SK-N-SH (cell line): Measurements from ENCODE around the gene ARMC3. TPM values are rescaled to one million over a fixed set of nuclear protein-coding genes. Genes with fewer than 3 reads are reported as not detected.

Experiments used
- CTCF ChIA-PET: fragments of 300-600, 350-600 bp; formaldehyde crosslinking; extraction: SDS; loops from one replicate; lab custom pipeline; 2021; lab: Yijun Ruan, JAX
- POLR2A ChIA-PET: fragments of 350-600 bp; sonication (Branson Sonifier 250); formaldehyde crosslinking; extraction: SDS; loops from one replicate; lab custom pipeline; 2020; ENCODE audit warnings: antibody characterized with exemption, inconsistent platforms; lab: Yijun Ruan, JAX
- DNase-seq: peaks from one replicate; pipeline ENCODE4 v3.0.0; 2012
- H2AFZ ChIP-seq: fragments of 200-600 bp; sonication (generic); 2 replicates; pipeline ENCODE4 v1.8.1; 2016; ENCODE audit warnings: antibody characterized with exemption, mild to moderate bottlenecking, low read depth
- H3F3A ChIP-seq: fragments of 200-600 bp; sonication (generic); replicated peaks from 2 replicates; pipeline ENCODE3; 2016; ENCODE audit warnings: antibody characterized with exemption, mild to moderate bottlenecking; ENCODE audit not compliant: insufficient read depth
- H3K27ac ChIP-seq, 2 experiments: fragments of 200-500 bp in 1 of 2; fragments of 200-600 bp in 1 of 2; sonication (Bioruptor generic) in 1 of 2; sonication (generic), shearing (Covaris generic) in 1 of 2; 2 replicates each; pipeline versions ENCODE4 v1.5.1 to v1.6.1; 2014 to 2016; ENCODE audit warnings: low read depth in 2 of 2, inconsistent platforms in 1 of 2, low read length in 1 of 2, mild to moderate bottlenecking in 1 of 2, mixed read lengths in 1 of 2
- H3K27me3 ChIP-seq: fragments of 200-600 bp; sonication (generic), shearing (Covaris generic); 2 replicates; pipeline ENCODE4 v1.6.1; 2016; ENCODE audit warnings: mixed run types; ENCODE audit not compliant: insufficient read depth
- H3K36me3 ChIP-seq, 2 experiments: fragments of 200-500 bp in 1 of 2; fragments of 200-600 bp in 1 of 2; sonication (Bioruptor generic) in 1 of 2; sonication (generic) in 1 of 2; replicated peaks in 1 of 2; 2 replicates each; pipeline versions ENCODE3 to v1.5.1; 2014 to 2016; ENCODE audit warnings: low read length in 1 of 2, mild to moderate bottlenecking in 1 of 2; ENCODE audit not compliant: insufficient read depth in 2 of 2, control insufficient read depth in 1 of 2
- H3K4me1 ChIP-seq, 2 experiments: fragments of 200-500 bp in 1 of 2; fragments of 200-600 bp in 1 of 2; sonication (Bioruptor generic) in 1 of 2; sonication (generic), shearing (Covaris generic) in 1 of 2; 2 replicates each; pipeline versions ENCODE4 v1.5.1 to v1.6.1; 2014 to 2016; ENCODE audit warnings: low read depth in 1 of 2, low read length in 1 of 2, mixed run types in 1 of 2; ENCODE audit not compliant: insufficient read depth in 2 of 2, control insufficient read depth in 1 of 2
- H3K4me2 ChIP-seq: fragments of 200-600 bp; sonication (generic), shearing (Covaris generic); 2 replicates; pipeline ENCODE4 v1.6.1; 2017; ENCODE audit warnings: mixed run types
- H3K4me3 ChIP-seq, 2 experiments: fragments of 200-500 bp in 1 of 2; fragments of 200-600 bp in 1 of 2; sonication (Bioruptor generic) in 1 of 2; sonication (generic), shearing (Covaris generic) in 1 of 2; 2 replicates each; pipeline versions ENCODE4 v1.5.1 to v1.8.1; 2014 to 2016; ENCODE audit warnings: low read depth in 2 of 2, inconsistent platforms in 1 of 2, low read length in 1 of 2, mild to moderate bottlenecking in 1 of 2, mixed read lengths in 1 of 2, moderate library complexity in 1 of 2
- H3K79me2 ChIP-seq: fragments of 200-600 bp; sonication (generic); 2 replicates; pipeline ENCODE4 v1.8.1; 2017; ENCODE audit warnings: mild to moderate bottlenecking; ENCODE audit not compliant: insufficient read depth
- H3K9ac ChIP-seq: fragments of 200-600 bp; sonication (generic); 2 replicates; pipeline ENCODE4 v1.6.1; 2017; ENCODE audit warnings: mixed run types
- H3K9me2 ChIP-seq: fragments of 200-600 bp; sonication (generic); 2 replicates; pipeline ENCODE4 v1.6.1; 2017; ENCODE audit warnings: mixed run types
- H3K9me3 ChIP-seq: fragments of 200-600 bp; sonication (generic); 2 replicates; pipeline ENCODE4 v1.6.1; 2017; ENCODE audit warnings: mixed run types, mild to moderate bottlenecking, moderate library complexity
- H4K20me1 ChIP-seq: fragments of 200-600 bp; sonication (generic); 2 replicates; pipeline ENCODE4 v1.6.1; 2017; ENCODE audit warnings: mild to moderate bottlenecking, mixed run types; ENCODE audit not compliant: insufficient read depth
- CHD2 ChIP-seq: fragments of 150-350 bp; IDR thresholded peaks from 2 replicates; pipeline ENCODE4 v1.6.1; 2018; ENCODE audit warnings: low read length; ENCODE audit not compliant: partially characterized antibody
- FOSL2 ChIP-seq: IDR thresholded peaks from 2 replicates; pipeline ENCODE4 v1.4.0; 2012; ENCODE audit warnings: low read depth, mild to moderate bottlenecking, moderate library complexity, borderline replicate concordance
- FOXJ3 ChIP-seq: sonication (generic); formaldehyde crosslinking; IDR thresholded peaks from 2 replicates; pipeline ENCODE4 v1.5.1; 2020; ENCODE audit warnings: mild to moderate bottlenecking, missing genetic modification reagents
- IRF3 ChIP-seq: fragments of 150-350 bp; IDR thresholded peaks from 2 replicates; pipeline ENCODE4 v1.6.1; 2016; ENCODE audit warnings: mild to moderate bottlenecking, low read depth, low read length
- JUND ChIP-seq: IDR thresholded peaks from 2 replicates; pipeline ENCODE4 v1.4.0; 2012
- MAX ChIP-seq: IDR thresholded peaks from 2 replicates; pipeline ENCODE4 v1.4.0; 2012; ENCODE audit warnings: low read depth
- POLR2AphosphoS5 ChIP-seq: IDR thresholded peaks from 2 replicates; pipeline ENCODE4 v1.6.1; 2012; ENCODE audit warnings: low read depth, low read length
- RAD21 ChIP-seq: IDR thresholded peaks from 2 replicates; pipeline ENCODE4 v1.6.1; 2012; ENCODE audit warnings: mild to moderate bottlenecking, low read length
- REST ChIP-seq: IDR thresholded peaks from 2 replicates; pipeline ENCODE4 v1.6.1; 2012; ENCODE audit warnings: mild to moderate bottlenecking, low read depth, low read length, moderate library complexity
- RFX5 ChIP-seq: IDR thresholded peaks from 2 replicates; pipeline ENCODE4 v1.6.1; 2012; ENCODE audit warnings: mild to moderate bottlenecking, improper control_type of control experiment, low read length
- RXRA ChIP-seq: IDR thresholded peaks from 2 replicates; pipeline ENCODE4 v1.4.0; 2012; ENCODE audit warnings: low read depth, mild to moderate bottlenecking, borderline replicate concordance
- SMC3 ChIP-seq: IDR thresholded peaks from 2 replicates; pipeline ENCODE4 v1.6.1; 2012; ENCODE audit warnings: low read depth, low read length, improper control_type of control experiment
- USF1 ChIP-seq: IDR thresholded peaks from 2 replicates; pipeline ENCODE4 v1.4.0; 2012; ENCODE audit warnings: low read depth, borderline replicate concordance
- ZBTB33 ChIP-seq: IDR thresholded peaks from 2 replicates; pipeline ENCODE4 v1.4.0; 2012; ENCODE audit warnings: low read depth, borderline replicate concordance
- WGBS: methylation state at CpG from one replicate; pipeline ENCODE4 v1.1.6; 2017; ENCODE audit warnings: low lambda C conversion rate; 5-methylcytosine and 5-hydroxymethylcytosine counted together
- polyA plus RNA-seq, 3 experiments: library from polyadenylated mRNA; depleted of rRNA; stranded (reverse); fragments of >200 nt; gene quantifications; 2 replicates each; pipeline ENCODE4 v1.2.3, GENCODE V29; 2012
- TF ChIP-seq, protein P1 (sequence below): fragments of 200-600 bp; sonication (generic); IDR thresholded peaks from 2 replicates; pipeline ENCODE4 v1.6.1; 2017; ENCODE audit warnings: antibody characterized with exemption, mild to moderate bottlenecking, moderate library complexity
- TF ChIP-seq, protein P2 (sequence below): IDR thresholded peaks from 2 replicates; pipeline ENCODE4; 2012

The ARMC3 gene
- polyA plus RNA-seq, 1 of the 3 experiments (the other 2 are of a cell fraction): not detected

GRCh38 chr10:23078114-23078513, 150.3 kb downstream of the ARMC3 start (continued):
- TF ChIP-seq, protein P1, sequence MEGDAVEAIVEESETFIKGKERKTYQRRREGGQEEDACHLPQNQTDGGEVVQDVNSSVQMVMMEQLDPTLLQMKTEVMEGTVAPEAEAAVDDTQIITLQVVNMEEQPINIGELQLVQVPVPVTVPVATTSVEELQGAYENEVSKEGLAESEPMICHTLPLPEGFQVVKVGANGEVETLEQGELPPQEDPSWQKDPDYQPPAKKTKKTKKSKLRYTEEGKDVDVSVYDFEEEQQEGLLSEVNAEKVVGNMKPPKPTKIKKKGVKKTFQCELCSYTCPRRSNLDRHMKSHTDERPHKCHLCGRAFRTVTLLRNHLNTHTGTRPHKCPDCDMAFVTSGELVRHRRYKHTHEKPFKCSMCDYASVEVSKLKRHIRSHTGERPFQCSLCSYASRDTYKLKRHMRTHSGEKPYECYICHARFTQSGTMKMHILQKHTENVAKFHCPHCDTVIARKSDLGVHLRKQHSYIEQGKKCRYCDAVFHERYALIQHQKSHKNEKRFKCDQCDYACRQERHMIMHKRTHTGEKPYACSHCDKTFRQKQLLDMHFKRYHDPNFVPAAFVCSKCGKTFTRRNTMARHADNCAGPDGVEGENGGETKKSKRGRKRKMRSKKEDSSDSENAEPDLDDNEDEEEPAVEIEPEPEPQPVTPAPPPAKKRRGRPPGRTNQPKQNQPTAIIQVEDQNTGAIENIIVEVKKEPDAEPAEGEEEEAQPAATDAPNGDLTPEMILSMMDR: no peak
- no peak for TF ChIP-seq RFX5
- no peak for TF ChIP-seq JUND
- no peak for TF ChIP-seq ZBTB33
- no peak for TF ChIP-seq RXRA
- TF ChIP-seq, protein P2, sequence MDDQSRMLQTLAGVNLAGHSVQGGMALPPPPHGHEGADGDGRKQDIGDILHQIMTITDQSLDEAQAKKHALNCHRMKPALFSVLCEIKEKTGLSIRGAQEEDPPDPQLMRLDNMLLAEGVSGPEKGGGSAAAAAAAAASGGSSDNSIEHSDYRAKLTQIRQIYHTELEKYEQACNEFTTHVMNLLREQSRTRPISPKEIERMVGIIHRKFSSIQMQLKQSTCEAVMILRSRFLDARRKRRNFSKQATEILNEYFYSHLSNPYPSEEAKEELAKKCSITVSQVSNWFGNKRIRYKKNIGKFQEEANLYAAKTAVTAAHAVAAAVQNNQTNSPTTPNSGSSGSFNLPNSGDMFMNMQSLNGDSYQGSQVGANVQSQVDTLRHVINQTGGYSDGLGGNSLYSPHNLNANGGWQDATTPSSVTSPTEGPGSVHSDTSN: no peak
- TF ChIP-seq CHD2: no peak

DNA sequence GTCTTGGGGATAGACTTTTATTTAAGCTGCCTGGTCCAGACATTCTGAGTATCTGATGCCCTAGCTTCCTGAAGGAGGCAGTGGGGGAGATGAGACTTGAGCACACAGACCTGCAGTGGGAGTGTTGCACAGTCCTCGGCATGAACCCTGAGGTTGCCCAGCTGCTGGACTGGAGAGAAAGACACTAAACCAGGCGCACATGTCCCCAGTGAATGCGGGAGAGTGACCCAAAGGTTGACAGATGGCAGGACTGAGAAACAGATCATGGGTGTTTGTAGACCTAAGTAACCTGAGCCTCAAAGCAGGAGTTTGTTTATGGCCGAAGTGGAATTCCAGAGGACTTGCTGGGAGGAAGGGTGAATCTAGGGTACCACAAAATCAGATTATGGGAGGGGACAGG, 151.8 kb downstream of the ARMC3 start:
- no peaks in the 10 kb centered on the region for H3K36me3 ChIP-seq
- H3K4me2 ChIP-seq: no peak overlapping the region
- TF ChIP-seq RAD21 (no peak), POLR2AphosphoS5 (no peak), FOXJ3 (CRISPR knock-in tag) (no peak), SMC3 (no peak), RFX5 (no peak), IRF3 (no peak), MAX (no peak), USF1 (no peak), FOSL2 (no peak), REST (no peak)
- TF ChIP-seq, protein P1: no peak
- H3K4me1 ChIP-seq: peaks cover 0 to 9% of the 10 kb centered on the region in 2 experiments; a peak in 2 of 4 replicates
- no peaks in the 10 kb centered on the region for H3K79me2 ChIP-seq
- no peaks in the 10 kb centered on the region for H3K9me3 ChIP-seq
- no peaks in the 10 kb centered on the region for H4K20me1 ChIP-seq
- WGBS: 76% methylated on average over 4 of the region's 4 CpGs
- no peak overlapping the region for H3K9ac ChIP-seq
- ChIA-PET POLR2A (no interaction called here), CTCF (interaction anchor here (0.9 to 2.1 kb wide), 4 partner anchors 11 to 91 kb away, joined by 3 to 6 read pairs (median 4); no protein-coding TSS in a partner anchor)
- H3K27ac ChIP-seq: no peak overlapping the region
- H3K27me3 ChIP-seq: no peaks in the 10 kb centered on the region
- H2AFZ ChIP-seq: no peak overlapping the region
- no peaks in the 10 kb centered on the region for H3F3A ChIP-seq
- no peak for DNase-seq
- H3K9me2 ChIP-seq: no peaks in the 10 kb centered on the region
- H3K4me3 ChIP-seq: no peak overlapping the region
